Immature natural killer cell (primary cell): ENCODE data around the gene CTNNA3. TPM values are rescaled to one million over a fixed set of nuclear protein-coding genes. Genes with fewer than 3 reads are reported as not detected.

Experiments
- DNase-seq, 3 donors: peaks; one replicate each; pipeline ENCODE4 v3.0.0; 2022; ENCODE audit warnings: mixed read lengths in 1 of 3
- H3K27ac Mint-ChIP-seq, 6 donors: one replicate each; pipeline ENCODE4 v1.8.0; 2020; ENCODE audit warnings: mixed read lengths in 6 of 6, mild to moderate bottlenecking in 5 of 6, inconsistent platforms in 4 of 6, moderate library complexity in 3 of 6
- H3K27me3 Mint-ChIP-seq, 3 donors: one replicate each; pipeline ENCODE4 v1.8.0; 2020 to 2021; ENCODE audit warnings: low read depth in 3 of 3, mild to moderate bottlenecking in 3 of 3, mixed read lengths in 3 of 3, moderate library complexity in 3 of 3, inconsistent platforms in 1 of 3
- H3K36me3 Mint-ChIP-seq, 3 donors: one replicate each; pipeline ENCODE4 v1.8.0; 2020; ENCODE audit warnings: mixed read lengths in 3 of 3, inconsistent platforms in 2 of 3, mild to moderate bottlenecking in 2 of 3
- H3K4me1 Mint-ChIP-seq, 2 donors: one replicate each; pipeline ENCODE4 v1.8.0; 2020; ENCODE audit warnings: inconsistent platforms in 2 of 2, mild to moderate bottlenecking in 2 of 2, mixed read lengths in 2 of 2, moderate library complexity in 1 of 2
- H3K4me3 Mint-ChIP-seq, 5 donors: one replicate each; pipeline ENCODE4 v1.8.0; 2020; ENCODE audit warnings: mild to moderate bottlenecking in 5 of 5, mixed read lengths in 5 of 5, inconsistent platforms in 3 of 5, moderate library complexity in 3 of 5
- H3K9me3 Mint-ChIP-seq, 6 donors: one replicate each; pipeline ENCODE4 v1.8.0; 2020; ENCODE audit warnings: mild to moderate bottlenecking in 6 of 6, mixed read lengths in 6 of 6, inconsistent platforms in 4 of 6, moderate library complexity in 3 of 6
- polyA plus RNA-seq, 3 donors: library from polyadenylated mRNA; unstranded; fragments of 300-500 nt; fragmentation: Illumina TruSeq; gene quantifications; one replicate each; pipeline ENCODE4 v1.2.3, GENCODE V29; 2021

The CTNNA3 gene
- polyA plus RNA-seq, 3 donors from 2014 or later, result not detected

GRCh38 chr10:66837990-66838389, 858.0 kb downstream of the CTNNA3 start:
- Mint-ChIP-seq H3K4me1 (no peaks in the 10 kb centered on the region), H3K36me3 (no peaks in the 10 kb centered on the region), H3K27me3 (no peaks in the 10 kb centered on the region), H3K9me3 (peaks cover 5 to 39% (median 15%) of the 10 kb centered on the region in 6 donors), H3K27ac (no peak overlapping the region), H3K4me3 (no peak overlapping the region)
- no peak for DNase-seq

- Mint-ChIP-seq H3K36me3 (no peaks in the 10 kb centered on the region), H3K4me1 (no peaks in the 10 kb centered on the region), H3K27me3 (no peaks in the 10 kb centered on the region), H3K9me3 (peaks cover 5 to 35% (median 12%) of the 10 kb centered on the region in 6 donors), H3K27ac (no peak overlapping the region), H3K4me3 (no peak overlapping the region)
- no peak for DNase-seq
Measured at GRCh38 chr10:66837335-66837734, 858.7 kb downstream of the CTNNA3 start.

GRCh38 chr10:66836771-66837170, 859.2 kb downstream of the CTNNA3 start:
- Mint-ChIP-seq H3K27ac (no peak overlapping the region), H3K9me3 (peaks cover 5 to 35% (median 12%) of the 10 kb centered on the region in 6 donors), H3K27me3 (no peaks in the 10 kb centered on the region), H3K4me1 (no peaks in the 10 kb centered on the region), H3K4me3 (no peak overlapping the region), H3K36me3 (no peaks in the 10 kb centered on the region)
- DNase-seq, result no peak

GRCh38 chr10:66836057-66836456, 859.9 kb downstream of the CTNNA3 start:
- Mint-ChIP-seq H3K27me3 (no peaks in the 10 kb centered on the region), H3K36me3 (no peaks in the 10 kb centered on the region), H3K4me1 (no peaks in the 10 kb centered on the region), H3K9me3 (peaks cover 9 to 42% (median 16%) of the 10 kb centered on the region in 6 donors), H3K4me3 (no peak overlapping the region), H3K27ac (no peak overlapping the region)
- no peak for DNase-seq

GRCh38 chr10:66835400-66835799, 860.6 kb downstream of the CTNNA3 start:
- H3K36me3 Mint-ChIP-seq, result no peaks in the 10 kb centered on the region
- H3K27ac Mint-ChIP-seq, result no peak overlapping the region

DNA sequence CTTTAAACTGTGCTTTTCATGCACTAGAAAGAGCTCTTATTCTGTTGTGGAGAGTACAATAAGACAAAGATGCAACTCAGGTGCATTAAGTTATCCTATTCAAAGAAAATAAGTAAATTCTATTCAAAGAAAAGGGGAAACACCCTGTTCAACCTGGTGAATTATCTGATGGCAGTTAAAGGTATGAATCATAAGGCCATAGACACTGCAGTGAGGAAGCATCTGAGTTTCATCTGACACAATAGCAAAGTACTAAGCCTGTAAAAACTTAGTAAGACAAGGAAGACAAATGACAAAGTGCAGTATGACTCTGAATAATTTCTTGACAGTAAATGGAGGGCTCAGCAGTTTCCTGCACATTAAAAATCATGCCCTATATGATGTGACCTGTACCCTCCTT, 861.2 kb downstream of the CTNNA3 start:
- H3K4me3 Mint-ChIP-seq, result no peak overlapping the region
- no peak for DNase-seq
- H3K9me3 Mint-ChIP-seq, result peaks cover 9 to 49% (median 18%) of the 10 kb centered on the region in 6 donors
- no peak overlapping the region for H3K27ac Mint-ChIP-seq
- H3K27me3 Mint-ChIP-seq, result no peaks in the 10 kb centered on the region
- H3K4me1 Mint-ChIP-seq, result no peaks in the 10 kb centered on the region
- no peaks in the 10 kb centered on the region for H3K36me3 Mint-ChIP-seq

More at GRCh38 chr10:66835400-66835799, 860.6 kb downstream of the CTNNA3 start:
- Mint-ChIP-seq H3K27me3 (no peaks in the 10 kb centered on the region), H3K9me3 (peaks cover 9 to 45% (median 18%) of the 10 kb centered on the region in 6 donors), H3K4me1 (no peaks in the 10 kb centered on the region), H3K4me3 (no peak overlapping the region)
- no peak for DNase-seq

DNA sequence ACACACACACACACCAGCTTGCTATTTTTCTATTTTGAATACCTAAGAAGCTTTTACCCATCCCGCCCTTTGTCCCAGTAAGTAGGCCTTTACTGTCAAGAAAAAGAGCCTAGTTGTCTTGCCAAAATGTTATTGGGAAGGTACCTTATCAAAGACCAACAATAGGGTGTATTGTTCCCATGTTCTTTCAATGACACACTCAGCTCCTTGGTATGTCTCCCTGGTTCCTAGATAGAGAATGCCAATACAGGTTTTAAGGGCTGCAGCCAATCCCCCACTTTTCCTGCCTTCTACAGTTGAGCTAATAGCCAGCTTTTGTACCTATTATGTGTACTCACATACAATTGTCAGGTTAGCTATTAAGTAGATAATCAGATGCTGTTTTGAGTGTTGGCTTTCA, 862.1 kb downstream of the CTNNA3 start:
- no peak overlapping the region for H3K4me3 Mint-ChIP-seq
- peaks cover 8 to 51% (median 16%) of the 10 kb centered on the region in 6 donors for H3K9me3 Mint-ChIP-seq

GRCh38 chr10:66832781-66833422, 863.1 kb downstream of the CTNNA3 start:
- DNase-seq, result no peak
- H3K4me3 Mint-ChIP-seq, result no peak overlapping the region
- H3K27me3 Mint-ChIP-seq, result peaks cover 0 to under 1% (median 0%) of the 10 kb centered on the region in 3 donors
- no peak overlapping the region for H3K27ac Mint-ChIP-seq
- no peaks in the 10 kb centered on the region for H3K36me3 Mint-ChIP-seq
- H3K4me1 Mint-ChIP-seq, result no peaks in the 10 kb centered on the region
- H3K9me3 Mint-ChIP-seq, result peaks cover 9 to 51% (median 17%) of the 10 kb centered on the region in 6 donors

More for the DNA sequence above, 862.1 kb downstream of the CTNNA3 start:
- Mint-ChIP-seq H3K27ac (no peak overlapping the region), H3K4me1 (no peaks in the 10 kb centered on the region), H3K27me3 (no peaks in the 10 kb centered on the region), H3K36me3 (no peaks in the 10 kb centered on the region)
- DNase-seq, result no peak

DNA sequence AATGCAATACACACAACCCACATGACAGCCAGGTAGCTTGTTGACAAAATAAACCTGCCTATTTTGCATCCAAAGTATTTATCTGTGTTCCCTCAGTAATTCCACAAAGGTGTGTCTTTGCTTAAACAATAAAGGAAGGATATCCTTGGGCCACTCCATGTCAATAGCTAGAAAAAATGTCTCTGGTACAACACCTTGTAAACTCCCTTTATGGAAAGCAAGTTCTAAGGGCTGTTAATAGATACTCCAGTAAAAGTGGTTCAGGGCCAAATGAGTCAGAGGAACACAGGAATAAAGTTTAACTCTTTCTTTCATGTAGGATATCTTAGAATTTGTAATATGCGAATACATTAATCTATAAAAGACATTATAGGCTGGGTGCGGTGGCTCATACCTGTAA, 867.0 kb downstream of the CTNNA3 start:
- no peak for DNase-seq
- Mint-ChIP-seq H3K27me3 (peaks cover 0 to 2% (median 0%) of the 10 kb centered on the region in 3 donors), H3K4me1 (no peaks in the 10 kb centered on the region), H3K9me3 (peaks cover 0 to 39% (median 16%) of the 10 kb centered on the region in 6 donors), H3K27ac (no peak overlapping the region), H3K4me3 (no peak overlapping the region), H3K36me3 (no peaks in the 10 kb centered on the region)

GRCh38 chr10:66827353-66827752, 868.6 kb downstream of the CTNNA3 start:
- no peaks in the 10 kb centered on the region for H3K36me3 Mint-ChIP-seq
- no peak overlapping the region for H3K4me3 Mint-ChIP-seq
- no peaks in the 10 kb centered on the region for H3K4me1 Mint-ChIP-seq
- H3K27ac Mint-ChIP-seq, result no peak overlapping the region
- H3K9me3 Mint-ChIP-seq, result peaks cover 2 to 34% (median 14%) of the 10 kb centered on the region in 6 donors
- peaks cover 0 to 2% (median 0%) of the 10 kb centered on the region in 3 donors for H3K27me3 Mint-ChIP-seq
- no peak for DNase-seq

DNA sequence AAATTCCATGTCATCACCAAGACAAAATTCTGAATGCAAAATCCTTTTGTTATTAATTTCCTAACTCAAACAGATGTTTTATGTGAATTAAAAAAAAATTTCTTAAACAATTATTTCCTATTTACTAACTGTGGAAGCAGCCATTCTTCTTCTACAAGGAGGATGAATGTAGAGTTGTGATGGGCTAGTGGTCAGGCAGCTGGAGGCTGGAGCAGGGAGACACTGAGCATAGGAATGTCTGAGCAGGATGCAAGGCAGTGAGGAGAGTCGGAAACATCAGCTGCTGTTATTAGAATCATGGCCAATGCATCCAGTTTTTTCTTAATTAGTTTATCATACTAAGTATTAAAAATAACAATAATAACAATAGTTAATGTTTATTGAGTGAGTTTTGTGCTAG, 872.7 kb downstream of the CTNNA3 start:
- Mint-ChIP-seq H3K36me3 (no peaks in the 10 kb centered on the region), H3K9me3 (peaks cover 2 to 14% (median 8%) of the 10 kb centered on the region in 6 donors), H3K4me1 (no peaks in the 10 kb centered on the region), H3K4me3 (no peak overlapping the region), H3K27ac (no peak overlapping the region), H3K27me3 (peaks cover 0 to 2% (median 0%) of the 10 kb centered on the region in 3 donors)
- DNase-seq, result no peak

DNA sequence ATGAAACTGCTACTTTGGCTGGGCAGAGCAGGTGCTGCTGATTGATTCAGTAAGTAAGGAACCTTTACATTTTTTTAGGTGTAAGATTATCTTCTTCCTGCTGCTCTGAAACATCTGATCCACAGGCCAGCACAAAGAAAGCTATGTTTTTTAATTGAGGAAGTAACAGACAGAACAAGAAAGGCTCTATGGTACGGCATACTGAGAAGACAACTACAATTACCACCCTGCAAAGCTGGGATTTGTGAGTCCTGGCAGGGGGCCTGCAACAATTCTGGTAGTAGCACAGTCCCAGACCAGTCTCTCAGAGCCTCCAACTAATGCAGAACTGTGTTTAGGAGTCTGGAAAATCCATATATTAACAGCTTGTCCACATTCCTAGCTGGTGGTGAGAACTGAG, 873.2 kb downstream of the CTNNA3 start:
- H3K27ac Mint-ChIP-seq, result no peak overlapping the region
- H3K4me1 Mint-ChIP-seq, result no peaks in the 10 kb centered on the region
- DNase-seq, result no peak
- no peaks in the 10 kb centered on the region for H3K36me3 Mint-ChIP-seq
- H3K4me3 Mint-ChIP-seq, result no peak overlapping the region
- peaks cover 2 to 14% (median 7%) of the 10 kb centered on the region in 6 donors for H3K9me3 Mint-ChIP-seq
- H3K27me3 Mint-ChIP-seq, result no peaks in the 10 kb centered on the region

DNA sequence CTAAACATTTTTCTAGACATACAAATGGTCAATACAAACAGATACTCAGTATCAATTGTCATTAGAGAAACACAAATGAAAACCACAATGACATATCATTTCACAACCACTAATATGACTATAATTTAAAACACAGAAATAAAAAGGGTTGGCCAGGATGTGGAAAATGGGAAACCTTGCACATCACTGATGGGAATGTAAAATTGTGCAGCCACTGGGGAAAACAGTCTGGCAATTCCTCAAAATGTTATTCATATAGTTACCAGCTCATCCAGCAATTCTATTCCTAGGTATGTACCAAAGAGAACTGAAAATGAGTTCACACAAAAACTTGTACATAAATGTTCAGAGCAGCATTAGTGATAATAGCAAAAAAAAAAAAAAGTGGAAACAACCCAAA, 876.3 kb downstream of the CTNNA3 start:
- DNase-seq, result no peak
- Mint-ChIP-seq H3K36me3 (no peaks in the 10 kb centered on the region), H3K9me3 (peaks cover 0 to 15% (median 7%) of the 10 kb centered on the region in 6 donors), H3K4me3 (no peak overlapping the region), H3K27me3 (no peaks in the 10 kb centered on the region), H3K4me1 (no peaks in the 10 kb centered on the region), H3K27ac (no peak overlapping the region)

DNA sequence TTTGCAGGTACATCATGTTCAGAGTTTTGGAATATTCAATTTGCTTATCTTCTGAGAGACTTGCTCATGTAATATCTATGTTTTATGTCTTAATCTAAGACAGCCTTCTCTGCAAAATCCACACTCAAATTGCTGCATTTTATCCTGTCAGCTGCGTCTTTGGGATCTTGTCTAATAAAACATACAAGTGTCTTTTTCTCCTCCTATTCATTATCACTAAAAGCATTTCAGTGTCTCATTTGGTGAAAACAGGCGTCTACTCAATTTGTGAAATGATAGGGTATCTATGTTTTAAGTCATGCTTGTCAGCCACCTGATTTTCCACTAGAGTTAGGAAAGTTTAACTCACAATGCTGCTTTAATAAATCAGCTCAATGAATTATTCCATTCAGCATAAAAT, 882.9 kb downstream of the CTNNA3 start:
- peaks cover 11 to 29% (median 23%) of the 10 kb centered on the region in 6 donors for H3K9me3 Mint-ChIP-seq
- H3K27me3 Mint-ChIP-seq, result peaks cover 0 to 4% (median 1%) of the 10 kb centered on the region in 3 donors
- no peak for DNase-seq
- H3K4me3 Mint-ChIP-seq, result no peak overlapping the region
- no peaks in the 10 kb centered on the region for H3K4me1 Mint-ChIP-seq
- H3K27ac Mint-ChIP-seq, result no peak overlapping the region
- peaks cover 0 to 6% (median 5%) of the 10 kb centered on the region in 3 donors for H3K36me3 Mint-ChIP-seq

DNA sequence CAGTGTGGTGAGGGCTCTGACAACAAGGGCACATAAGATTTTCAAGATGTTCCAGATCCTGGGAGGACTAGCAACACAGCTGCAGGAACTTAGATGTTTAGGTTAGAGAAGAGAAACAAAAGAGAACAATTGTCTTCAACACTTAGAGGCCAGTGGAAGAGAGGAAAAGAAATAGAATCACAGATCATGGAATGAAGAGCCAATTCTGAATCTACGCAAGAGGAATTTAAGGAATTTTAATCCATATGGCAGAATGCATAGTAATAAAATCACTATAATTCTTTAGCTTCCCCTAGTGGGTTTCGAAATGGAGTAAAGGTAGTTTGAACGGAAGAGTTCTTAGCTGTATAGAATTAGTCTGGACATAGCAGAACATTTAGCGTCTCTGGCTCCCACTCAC, 884.8 kb downstream of the CTNNA3 start:
- Mint-ChIP-seq H3K27me3 (peaks cover 0 to 4% (median 1%) of the 10 kb centered on the region in 3 donors), H3K4me3 (no peak overlapping the region), H3K9me3 (peaks cover 7 to 24% (median 17%) of the 10 kb centered on the region in 6 donors), H3K36me3 (peaks cover 0 to 6% (median 5%) of the 10 kb centered on the region in 3 donors), H3K4me1 (no peaks in the 10 kb centered on the region), H3K27ac (no peak overlapping the region)
- no peak for DNase-seq
